ENCODE data around the gene PTPRG.

PTPRG gene

GRCh38 chr3:61927332-61927731, 366.0 kb downstream of the PTPRG start:
- TF ChIP-seq REST (IDR thresholded peaks at IDR 0.05; ENCODE audit: insufficient read depth in 1 of 2, low read depth in 2 of 2, low read length in 2 of 2) (no peak), POLR2AphosphoS5 (IDR thresholded peaks at IDR 0.05; ENCODE audit: low read depth, low read length) (no peak), FOXP2 (optimal IDR thresholded peaks at IDR 0.05; ENCODE audit: borderline replicate concordance, extremely low read depth, extremely low read length, insufficient read depth) (no peak), SIN3A (IDR thresholded peaks at IDR 0.05; ENCODE audit: borderline replicate concordance, insufficient read depth, low read length) (no peak), TAF1 (IDR thresholded peaks at IDR 0.05; ENCODE audit: borderline replicate concordance, insufficient read depth, low read length) (no peak)

- TF ChIP-seq SIN3A (IDR thresholded peaks at IDR 0.05; ENCODE audit: borderline replicate concordance, insufficient read depth, low read length) (no peak), POLR2AphosphoS5 (IDR thresholded peaks at IDR 0.05; ENCODE audit: low read depth, low read length) (no peak), TAF1 (IDR thresholded peaks at IDR 0.05; ENCODE audit: borderline replicate concordance, insufficient read depth, low read length) (no peak), FOXP2 (optimal IDR thresholded peaks at IDR 0.05; ENCODE audit: borderline replicate concordance, extremely low read depth, extremely low read length, insufficient read depth) (no peak), REST (IDR thresholded peaks at IDR 0.05; ENCODE audit: insufficient read depth in 1 of 2, low read depth in 2 of 2, low read length in 2 of 2) (no peak)
Observed at GRCh38 chr3:61928039-61928438, 366.7 kb downstream of the PTPRG start.

GRCh38 chr3:61928776-61929314, 367.5 kb downstream of the PTPRG start:
- TF ChIP-seq TAF1 (IDR thresholded peaks at IDR 0.05; ENCODE audit: borderline replicate concordance, insufficient read depth, low read length) (no peak), SIN3A (IDR thresholded peaks at IDR 0.05; ENCODE audit: borderline replicate concordance, insufficient read depth, low read length) (no peak), REST (IDR thresholded peaks at IDR 0.05; ENCODE audit: insufficient read depth in 1 of 2, low read depth in 2 of 2, low read length in 2 of 2) (no peak), POLR2AphosphoS5 (IDR thresholded peaks at IDR 0.05; ENCODE audit: low read depth, low read length) (no peak), FOXP2 (optimal IDR thresholded peaks at IDR 0.05; ENCODE audit: borderline replicate concordance, extremely low read depth, extremely low read length, insufficient read depth) (no peak)

- TF ChIP-seq POLR2AphosphoS5 (IDR thresholded peaks at IDR 0.05; ENCODE audit: low read depth, low read length) (no peak), TAF1 (IDR thresholded peaks at IDR 0.05; ENCODE audit: borderline replicate concordance, insufficient read depth, low read length) (no peak), FOXP2 (optimal IDR thresholded peaks at IDR 0.05; ENCODE audit: borderline replicate concordance, extremely low read depth, extremely low read length, insufficient read depth) (no peak), SIN3A (IDR thresholded peaks at IDR 0.05; ENCODE audit: borderline replicate concordance, insufficient read depth, low read length) (no peak), REST (IDR thresholded peaks at IDR 0.05; ENCODE audit: insufficient read depth in 1 of 2, low read depth in 2 of 2, low read length in 2 of 2) (no peak)
Observed at GRCh38 chr3:61929617-61930016, 368.2 kb downstream of the PTPRG start.

GRCh38 chr3:61932499-61932898, 371.1 kb downstream of the PTPRG start:
- no peak for TF ChIP-seq FOXP2 (optimal IDR thresholded peaks at IDR 0.05; ENCODE audit: borderline replicate concordance, extremely low read depth, extremely low read length, insufficient read depth)
- TF ChIP-seq REST (IDR thresholded peaks at IDR 0.05; ENCODE audit: insufficient read depth in 1 of 2, low read depth in 2 of 2, low read length in 2 of 2): no peak
- no peak for TF ChIP-seq POLR2AphosphoS5 (IDR thresholded peaks at IDR 0.05; ENCODE audit: low read depth, low read length)
- TF ChIP-seq SIN3A (IDR thresholded peaks at IDR 0.05; ENCODE audit: borderline replicate concordance, insufficient read depth, low read length): no peak
- TF ChIP-seq TAF1 (IDR thresholded peaks at IDR 0.05; ENCODE audit: borderline replicate concordance, insufficient read depth, low read length): no peak

Measured in PFSK-1 (cell line).